COLO829 (cell line): Measurements from ENCODE around the gene SLC2A4RG.
A peak's percentile ranks its signal among the peaks of the same experiment; 100 is the strongest.

Experiments
- DNase-seq: peaks from one replicate; pipeline ENCODE4 v3.0.0; 2012; ENCODE audit warnings: low spot score

The SLC2A4RG gene

DNA sequence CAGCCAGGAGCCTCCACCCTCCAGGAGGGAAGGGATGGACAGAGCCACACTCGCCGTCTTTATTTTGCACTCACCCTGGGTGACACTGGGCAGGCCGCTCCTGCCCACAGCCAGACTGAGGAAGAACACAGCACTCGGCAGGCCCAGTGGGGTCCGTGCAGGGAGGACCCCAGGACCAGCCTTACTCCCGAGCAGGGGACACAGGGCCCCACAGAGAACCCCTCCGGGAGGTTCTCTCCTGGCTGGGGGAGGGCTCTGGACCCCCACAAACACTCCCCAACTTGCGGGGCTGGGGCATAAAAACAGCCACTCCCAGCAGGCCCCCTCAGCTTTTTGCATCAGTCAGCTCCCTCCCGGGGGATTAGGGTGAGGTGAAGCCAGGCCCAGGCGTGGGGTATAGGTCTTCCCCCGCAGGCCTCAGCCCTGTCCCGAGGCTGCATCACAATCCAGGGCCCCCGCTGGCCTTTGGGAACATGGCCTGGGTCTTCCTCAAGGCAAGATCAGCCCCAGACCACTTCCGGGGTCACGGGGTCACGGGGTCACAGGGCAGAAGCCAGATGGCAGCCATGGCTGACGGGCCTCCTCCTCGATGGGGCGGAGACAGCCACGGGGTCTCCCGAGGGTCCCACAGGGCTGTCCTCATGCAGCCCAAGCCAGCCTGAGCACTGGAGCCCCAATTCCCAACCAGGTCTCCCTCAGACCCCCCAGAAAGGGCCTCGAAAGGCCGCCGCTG is 39.9 kb upstream of the SLC2A4RG start:
- no peak for DNase-seq

GRCh38 chr20:63700199-63701050 is 39.2 kb upstream of the SLC2A4RG start:
- no peak for DNase-seq

DNA sequence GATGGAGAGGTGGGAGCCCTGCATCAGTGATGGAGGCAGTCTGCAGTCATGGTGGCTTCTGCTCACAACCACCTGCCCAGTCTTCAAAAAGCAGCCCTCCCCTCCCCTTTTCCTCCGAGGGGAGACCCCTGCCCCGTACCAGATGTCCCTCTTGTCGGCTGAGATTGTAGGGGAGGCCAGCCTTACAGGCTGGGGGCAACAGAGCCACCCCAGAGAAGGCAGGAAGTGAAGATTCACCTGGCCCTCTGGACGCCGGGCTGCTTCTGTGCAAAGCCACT is 38.6 kb upstream of the SLC2A4RG start:
- no peak for DNase-seq

- DNase-seq = no peak
These were observed 38.1 kb upstream of the SLC2A4RG start for GRCh38 chr20:63701329-63702035.

DNA sequence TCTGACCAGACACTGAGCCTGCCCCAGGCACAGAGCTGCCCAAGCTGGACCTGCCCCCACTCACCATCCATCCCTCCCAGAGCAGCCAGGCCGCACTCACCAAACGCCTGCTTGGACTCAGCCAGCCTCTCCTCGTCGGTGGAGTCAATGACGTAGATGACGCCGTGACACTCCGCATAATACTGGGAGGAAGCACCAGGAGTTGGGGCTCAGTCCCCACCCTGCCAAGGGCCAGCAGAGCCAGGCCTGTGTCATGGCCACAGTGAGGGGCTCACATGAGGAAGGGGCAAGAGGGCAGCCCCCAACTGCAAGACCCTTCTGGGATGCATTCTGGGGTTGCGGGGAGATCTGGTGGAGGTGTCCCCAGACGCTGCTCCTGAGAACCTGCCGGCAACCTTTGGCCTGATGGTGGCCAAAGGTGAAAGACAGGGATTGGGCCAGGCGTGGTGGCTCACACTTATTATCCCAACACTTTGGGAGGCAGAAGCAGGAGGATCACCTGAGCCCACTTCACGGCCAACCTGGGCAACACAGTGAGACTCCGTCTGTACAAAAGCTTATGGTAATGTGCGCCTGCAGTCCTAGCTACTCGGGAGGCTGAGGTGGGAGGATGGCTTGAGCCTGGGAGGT is 37.4 kb upstream of the SLC2A4RG start:
- DNase-seq = no peak

DNA sequence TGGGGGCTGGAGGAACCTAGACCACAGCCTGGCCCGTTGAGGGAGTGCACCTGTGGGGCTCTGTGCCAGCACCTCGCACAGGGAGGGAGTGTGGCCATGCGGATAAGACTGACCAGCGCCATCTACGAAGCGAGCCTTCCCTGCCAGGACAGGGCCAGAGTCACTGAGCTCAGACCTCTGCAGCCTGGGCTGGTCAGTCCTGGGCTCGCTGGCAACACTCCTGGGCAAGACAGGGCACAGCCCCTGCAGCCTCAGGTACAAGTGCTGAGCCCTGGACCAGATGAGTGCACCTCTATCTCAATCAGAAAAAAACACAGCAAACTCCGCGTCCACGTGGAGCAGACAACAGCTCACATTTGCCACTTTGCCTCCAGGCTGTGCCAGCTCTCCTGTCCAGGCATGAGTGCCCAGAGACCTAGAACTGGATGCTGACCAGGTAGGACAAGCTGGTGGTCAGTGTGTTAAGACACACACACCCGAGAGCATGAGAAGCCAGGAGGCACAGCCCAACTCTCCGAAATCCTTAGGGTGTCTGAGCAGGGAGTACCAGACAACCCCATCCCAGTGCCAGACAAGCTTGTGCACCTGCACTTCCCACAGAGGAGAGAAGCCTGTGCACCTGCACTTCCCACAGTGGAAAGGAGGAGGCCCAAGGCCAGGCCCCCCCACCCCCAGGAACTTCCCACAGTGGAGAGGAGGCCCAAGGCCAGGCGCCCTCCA is 36.7 kb upstream of the SLC2A4RG start:
- DNase-seq = no peak

DNA sequence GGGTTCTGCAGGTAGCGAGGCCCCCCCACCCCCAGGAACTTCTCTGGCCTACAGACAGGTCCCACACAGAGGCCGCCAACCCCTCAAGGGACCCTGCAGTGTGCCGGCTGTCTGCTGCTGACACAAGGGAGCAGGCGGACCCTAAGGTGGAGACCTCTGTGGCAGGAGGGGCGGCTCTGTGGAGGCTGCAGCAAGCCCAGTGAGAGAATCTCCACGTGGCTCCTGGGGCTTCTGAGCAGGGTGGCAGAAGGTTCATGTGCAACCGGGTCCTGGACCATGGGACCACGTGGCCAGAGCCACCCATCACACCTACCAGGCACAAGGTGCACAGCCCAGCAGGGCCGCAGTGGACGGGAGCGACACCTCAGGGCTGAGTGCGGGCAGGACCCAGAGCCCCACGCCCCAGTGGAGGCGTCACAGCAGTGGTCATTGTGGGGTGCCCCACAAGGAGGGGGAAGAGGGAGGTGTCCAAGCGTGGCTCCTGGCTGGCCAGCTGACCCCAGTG is 36.1 kb upstream of the SLC2A4RG start:
- DNase-seq = no peak

- DNase-seq = no peak
These were observed 35.4 kb upstream of the SLC2A4RG start for GRCh38 chr20:63703976-63704748.

- no peak for DNase-seq
These were observed 34.8 kb upstream of the SLC2A4RG start for GRCh38 chr20:63704749-63705117.

- DNase-seq = no peak
These were observed 34.1 kb upstream of the SLC2A4RG start for GRCh38 chr20:63705232-63706026.

- DNase-seq = no peak
These were observed 33.4 kb upstream of the SLC2A4RG start for GRCh38 chr20:63706027-63706695.

GRCh38 chr20:63706852-63707557 is 32.6 kb upstream of the SLC2A4RG start:
- peak; percentile 23 for DNase-seq

- peak; percentile 74 for DNase-seq
These were observed 31.8 kb upstream of the SLC2A4RG start, which contains the start of the genes ARFRP1 and ZGPAT for GRCh38 chr20:63707558-63708300. ARFRP1 (minus strand) TSS chr20:63707976; CDS start chr20:63707091, 885 bp downstream. ZGPAT (plus strand) TSS chr20:63708039; CDS start chr20:63708581, 542 bp downstream.

- no peak for DNase-seq
These were observed 31.1 kb upstream of the SLC2A4RG start for GRCh38 chr20:63708301-63709148.

DNA sequence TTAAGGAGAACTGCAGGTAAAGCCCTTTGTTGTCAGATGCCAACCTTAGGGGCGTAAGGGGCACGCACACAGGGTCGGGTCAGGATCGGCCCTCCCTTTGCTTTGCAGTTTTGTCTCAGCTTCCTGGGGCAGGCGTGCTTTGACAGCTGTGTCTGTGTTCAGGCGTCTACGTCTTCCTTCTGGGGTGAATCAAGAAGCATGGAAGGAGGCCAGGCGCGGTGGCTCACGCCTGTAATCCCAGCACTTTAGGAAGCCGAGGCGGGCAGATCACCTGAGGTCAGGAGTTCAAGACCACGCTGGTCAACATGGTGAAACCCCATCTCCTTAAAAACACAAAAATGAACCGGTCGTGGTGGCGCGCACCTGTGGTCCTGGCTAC is 30.4 kb upstream of the SLC2A4RG start:
- no peak for DNase-seq

- DNase-seq = no peak
These were observed 28.4 kb upstream of the SLC2A4RG start for GRCh38 chr20:63711085-63711645.

DNA sequence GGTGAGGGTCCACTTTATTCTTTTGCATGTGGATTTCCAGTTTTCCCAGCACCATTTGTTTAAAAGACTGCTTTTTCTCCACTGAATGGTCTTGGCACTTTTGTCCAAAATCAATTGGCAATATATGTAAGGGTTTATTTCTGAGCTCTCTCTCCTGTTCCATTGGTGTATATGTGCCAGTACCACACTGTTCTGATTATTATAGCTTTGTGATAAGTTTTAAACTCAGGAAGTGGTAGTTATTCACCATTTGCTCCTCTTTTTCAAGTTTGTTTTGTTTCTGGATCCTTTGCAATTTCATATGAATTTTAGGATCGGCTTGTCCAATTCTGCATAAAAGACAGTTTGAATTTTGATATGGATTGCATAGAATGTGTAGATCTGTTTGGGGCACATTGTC is 27.4 kb upstream of the SLC2A4RG start:
- no peak for DNase-seq
